ENCODE data around the gene BTN3A1.
A peak's percentile ranks its signal among the peaks of the same experiment; 100 is the strongest.
"Not testable (repeated sequence)": the region's sequence is repeated elsewhere in the genome, so short reads cannot be mapped to it uniquely, and the experiment has no call there.

BTN3A1 gene

GRCh38 chr6:26415036-26415614 is 13.1 kb downstream of the BTN3A1 start:
- Histone ChIP-seq H3K27me3 (ENCODE audit: insufficient read depth, low read length) (no peaks in the 10 kb centered on the region), H3K9ac (ENCODE audit: low read depth, low read length) (no peak overlapping the region), H3K27ac (ENCODE audit: low read depth, low read length) (no peak overlapping the region), H3K4me1 (ENCODE audit: insufficient read depth, low read length) (no peaks in the 10 kb centered on the region), H3K9me3 (ENCODE audit: insufficient read depth, low read depth, low read length) (0 out of 2 replicates have a peak, but pooled peaks cover 5% of the 10 kb centered on the region), H3K4me3 (ENCODE audit: low read length) (no peak overlapping the region), H3K36me3 (ENCODE audit: insufficient read depth, low read length) (no peaks in the 10 kb centered on the region)
- 100% methylated on average over 1 of the region's 1 CpG for WGBS

GRCh38 chr6:26415791-26416190 is 13.7 kb downstream of the BTN3A1 start:
- Histone ChIP-seq H3K9me3 (ENCODE audit: insufficient read depth, low read depth, low read length) (0 out of 2 replicates have a peak, but pooled peaks cover 5% of the 10 kb centered on the region), H3K36me3 (ENCODE audit: insufficient read depth, low read length) (no peaks in the 10 kb centered on the region), H3K4me1 (ENCODE audit: insufficient read depth, low read length) (no peaks in the 10 kb centered on the region), H3K9ac (ENCODE audit: low read depth, low read length) (no peak overlapping the region), H3K27me3 (ENCODE audit: insufficient read depth, low read length) (no peaks in the 10 kb centered on the region), H3K27ac (ENCODE audit: low read depth, low read length) (no peak overlapping the region), H3K4me3 (ENCODE audit: low read length) (no peak overlapping the region)
- 95% methylated on average over 2 of the region's 2 CpGs for WGBS

GRCh38 chr6:26416288-26416687 is 14.2 kb downstream of the BTN3A1 start:
- 95% methylated on average over 1 of the region's 1 CpG for WGBS
- no peaks in the 10 kb centered on the region for H3K36me3 ChIP-seq (ENCODE audit: insufficient read depth, low read length)
- H3K27ac ChIP-seq (ENCODE audit: low read depth, low read length), result no peak overlapping the region
- no peak overlapping the region for H3K4me3 ChIP-seq (ENCODE audit: low read length)
- H3K9me3 ChIP-seq (ENCODE audit: insufficient read depth, low read depth, low read length), result 0 out of 2 replicates have a peak, but pooled peaks cover 5% of the 10 kb centered on the region
- H3K4me1 ChIP-seq (ENCODE audit: insufficient read depth, low read length), result no peaks in the 10 kb centered on the region
- H3K27me3 ChIP-seq (ENCODE audit: insufficient read depth, low read length), result no peaks in the 10 kb centered on the region
- H3K9ac ChIP-seq (ENCODE audit: low read depth, low read length), result no peak overlapping the region

- H3K4me1 ChIP-seq (ENCODE audit: insufficient read depth, low read length); H3K27me3 ChIP-seq (ENCODE audit: insufficient read depth, low read length); H3K36me3 ChIP-seq (ENCODE audit: insufficient read depth, low read length); H3K4me3 ChIP-seq (ENCODE audit: low read length); H3K9me3 ChIP-seq (ENCODE audit: insufficient read depth, low read depth, low read length); H3K9ac ChIP-seq (ENCODE audit: low read depth, low read length); H3K27ac ChIP-seq (ENCODE audit: low read depth, low read length): not testable (repeated sequence)
- WGBS, result 91% methylated on average over 2 of the region's 2 CpGs
Observed at GRCh38 chr6:26418077-26418476, 16.0 kb downstream of the BTN3A1 start.

GRCh38 chr6:26418795-26419194 is 16.7 kb downstream of the BTN3A1 start:
- not testable (repeated sequence) for H3K9ac ChIP-seq (ENCODE audit: low read depth, low read length); H3K4me3 ChIP-seq (ENCODE audit: low read length); H3K27ac ChIP-seq (ENCODE audit: low read depth, low read length); H3K27me3 ChIP-seq (ENCODE audit: insufficient read depth, low read length); H3K4me1 ChIP-seq (ENCODE audit: insufficient read depth, low read length); H3K9me3 ChIP-seq (ENCODE audit: insufficient read depth, low read depth, low read length); H3K36me3 ChIP-seq (ENCODE audit: insufficient read depth, low read length)
- 94% methylated on average over 3 of the region's 3 CpGs for WGBS

- H3K27ac ChIP-seq (ENCODE audit: low read depth, low read length), result peak overlapping the region; percentile 53
- peak overlapping the region; percentile 76 for H3K4me3 ChIP-seq (ENCODE audit: low read length)
- no peaks in the 10 kb centered on the region for H3K4me1 ChIP-seq (ENCODE audit: insufficient read depth, low read length)
- H3K36me3 ChIP-seq (ENCODE audit: insufficient read depth, low read length), result no peaks in the 10 kb centered on the region
- H3K9me3 ChIP-seq (ENCODE audit: insufficient read depth, low read depth, low read length), result 0 out of 2 replicates have a peak, but pooled peaks cover 5% of the 10 kb centered on the region
- 50% methylated on average over 4 of the region's 4 CpGs for WGBS
- H3K27me3 ChIP-seq (ENCODE audit: insufficient read depth, low read length), result no peaks in the 10 kb centered on the region; the same call in 1 of the 2 replicates
- H3K9ac ChIP-seq (ENCODE audit: low read depth, low read length), result peak overlapping the region; percentile 55; the same call in 1 of the 2 replicates
Observed at GRCh38 chr6:26420688-26421171, 18.7 kb downstream of the BTN3A1 start.

- peak overlapping the region; percentile 76 for H3K9ac ChIP-seq (ENCODE audit: low read depth, low read length)
- no peaks in the 10 kb centered on the region for H3K4me1 ChIP-seq (ENCODE audit: insufficient read depth, low read length)
- 1% methylated on average over 30 of the region's 31 CpGs for WGBS
- peak overlapping the region; percentile 76 for H3K4me3 ChIP-seq (ENCODE audit: low read length)
- peak overlapping the region; percentile 53 for H3K27ac ChIP-seq (ENCODE audit: low read depth, low read length)
- H3K36me3 ChIP-seq (ENCODE audit: insufficient read depth, low read length), result no peaks in the 10 kb centered on the region
- H3K9me3 ChIP-seq (ENCODE audit: insufficient read depth, low read depth, low read length), result 0 out of 2 replicates have a peak, but pooled peaks cover 5% of the 10 kb centered on the region
- no peaks in the 10 kb centered on the region; the same call in 1 of the 2 replicates for H3K27me3 ChIP-seq (ENCODE audit: insufficient read depth, low read length)
Observed at GRCh38 chr6:26421259-26422144, 19.4 kb downstream of the BTN3A1 start.

GRCh38 chr6:26422329-26422728 is 20.3 kb downstream of the BTN3A1 start:
- Histone ChIP-seq H3K9me3 (ENCODE audit: insufficient read depth, low read depth, low read length) (0 out of 2 replicates have a peak, but pooled peaks cover 5% of the 10 kb centered on the region), H3K4me3 (ENCODE audit: low read length) (peak overlapping the region; percentile 76), H3K27me3 (ENCODE audit: insufficient read depth, low read length) (no peaks in the 10 kb centered on the region; the same call in 1 of the 2 replicates), H3K9ac (ENCODE audit: low read depth, low read length) (no peak overlapping the region), H3K4me1 (ENCODE audit: insufficient read depth, low read length) (no peaks in the 10 kb centered on the region), H3K27ac (ENCODE audit: low read depth, low read length) (no peak overlapping the region), H3K36me3 (ENCODE audit: insufficient read depth, low read length) (0 out of 2 replicates have a peak, but pooled peaks cover 2% of the 10 kb centered on the region)
- 100% methylated on average over 3 of the region's 3 CpGs for WGBS

- Histone ChIP-seq H3K36me3 (ENCODE audit: insufficient read depth, low read length) (peaks cover 15% of the 10 kb centered on the region), H3K27ac (ENCODE audit: low read depth, low read length) (no peak overlapping the region), H3K9me3 (ENCODE audit: insufficient read depth, low read depth, low read length) (no peaks in the 10 kb centered on the region), H3K27me3 (ENCODE audit: insufficient read depth, low read length) (no peaks in the 10 kb centered on the region; the same call in 1 of the 2 replicates), H3K4me3 (ENCODE audit: low read length) (no peak overlapping the region), H3K9ac (ENCODE audit: low read depth, low read length) (no peak overlapping the region), H3K4me1 (ENCODE audit: insufficient read depth, low read length) (no peaks in the 10 kb centered on the region)
- 96% methylated on average over 5 of the region's 5 CpGs for WGBS
Observed at GRCh38 chr6:26426691-26427450, 24.8 kb downstream of the BTN3A1 start.

GRCh38 chr6:26427451-26427809 is 25.4 kb downstream of the BTN3A1 start:
- no peak overlapping the region for H3K27ac ChIP-seq (ENCODE audit: low read depth, low read length)
- no peaks in the 10 kb centered on the region for H3K9me3 ChIP-seq (ENCODE audit: insufficient read depth, low read depth, low read length)
- no peaks in the 10 kb centered on the region for H3K4me1 ChIP-seq (ENCODE audit: insufficient read depth, low read length)
- peaks cover 21% of the 10 kb centered on the region for H3K36me3 ChIP-seq (ENCODE audit: insufficient read depth, low read length)
- H3K9ac ChIP-seq (ENCODE audit: low read depth, low read length), result no peak overlapping the region
- H3K27me3 ChIP-seq (ENCODE audit: insufficient read depth, low read length), result no peaks in the 10 kb centered on the region; the same call in 1 of the 2 replicates
- WGBS, result 98% methylated on average over 3 of the region's 3 CpGs
- H3K4me3 ChIP-seq (ENCODE audit: low read length), result no peak overlapping the region
